NB4 (cell line): Measurements from ENCODE around the gene ARFGEF2.

ENCODE experiments used
- DNase-seq: peaks from one replicate; pipeline ENCODE4 v3.0.0; 2010; ENCODE audit warnings: low read depth
- H3K4me3 ChIP-seq: one replicate; pipeline ENCODE4 v1.5.1; 2011; ENCODE audit warnings: mild to moderate bottlenecking, low read depth, low read length, moderate library complexity
- MAX ChIP-seq: IDR thresholded peaks from 2 replicates; pipeline ENCODE4 v1.6.1; 2011; ENCODE audit warnings: low read depth, low read length
- MYC ChIP-seq: IDR thresholded peaks from 2 replicates; pipeline ENCODE4 v1.6.1; 2011; ENCODE audit warnings: low read depth, low read length
- POLR2A ChIP-seq: IDR thresholded peaks from 2 replicates; pipeline ENCODE4 v1.6.1; 2011; ENCODE audit warnings: mild to moderate bottlenecking; ENCODE audit not compliant: insufficient read length; ENCODE audit errors: extremely low read depth
- TF ChIP-seq, protein P1 (sequence below): IDR thresholded peaks from one replicate; pipeline ENCODE4 v1.5.1; 2012; ENCODE audit warnings: low read depth, low read length

Gene ARFGEF2

GRCh38 chr20:48962976-48963771, 41.7 kb downstream of the ARFGEF2 start:
- TF ChIP-seq MYC (no peak), POLR2A (no peak), MAX (no peak)
- TF ChIP-seq, protein P1, sequence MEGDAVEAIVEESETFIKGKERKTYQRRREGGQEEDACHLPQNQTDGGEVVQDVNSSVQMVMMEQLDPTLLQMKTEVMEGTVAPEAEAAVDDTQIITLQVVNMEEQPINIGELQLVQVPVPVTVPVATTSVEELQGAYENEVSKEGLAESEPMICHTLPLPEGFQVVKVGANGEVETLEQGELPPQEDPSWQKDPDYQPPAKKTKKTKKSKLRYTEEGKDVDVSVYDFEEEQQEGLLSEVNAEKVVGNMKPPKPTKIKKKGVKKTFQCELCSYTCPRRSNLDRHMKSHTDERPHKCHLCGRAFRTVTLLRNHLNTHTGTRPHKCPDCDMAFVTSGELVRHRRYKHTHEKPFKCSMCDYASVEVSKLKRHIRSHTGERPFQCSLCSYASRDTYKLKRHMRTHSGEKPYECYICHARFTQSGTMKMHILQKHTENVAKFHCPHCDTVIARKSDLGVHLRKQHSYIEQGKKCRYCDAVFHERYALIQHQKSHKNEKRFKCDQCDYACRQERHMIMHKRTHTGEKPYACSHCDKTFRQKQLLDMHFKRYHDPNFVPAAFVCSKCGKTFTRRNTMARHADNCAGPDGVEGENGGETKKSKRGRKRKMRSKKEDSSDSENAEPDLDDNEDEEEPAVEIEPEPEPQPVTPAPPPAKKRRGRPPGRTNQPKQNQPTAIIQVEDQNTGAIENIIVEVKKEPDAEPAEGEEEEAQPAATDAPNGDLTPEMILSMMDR: no peak
- DNase-seq: no peak
- H3K4me3 ChIP-seq: no peak overlapping the region

DNA sequence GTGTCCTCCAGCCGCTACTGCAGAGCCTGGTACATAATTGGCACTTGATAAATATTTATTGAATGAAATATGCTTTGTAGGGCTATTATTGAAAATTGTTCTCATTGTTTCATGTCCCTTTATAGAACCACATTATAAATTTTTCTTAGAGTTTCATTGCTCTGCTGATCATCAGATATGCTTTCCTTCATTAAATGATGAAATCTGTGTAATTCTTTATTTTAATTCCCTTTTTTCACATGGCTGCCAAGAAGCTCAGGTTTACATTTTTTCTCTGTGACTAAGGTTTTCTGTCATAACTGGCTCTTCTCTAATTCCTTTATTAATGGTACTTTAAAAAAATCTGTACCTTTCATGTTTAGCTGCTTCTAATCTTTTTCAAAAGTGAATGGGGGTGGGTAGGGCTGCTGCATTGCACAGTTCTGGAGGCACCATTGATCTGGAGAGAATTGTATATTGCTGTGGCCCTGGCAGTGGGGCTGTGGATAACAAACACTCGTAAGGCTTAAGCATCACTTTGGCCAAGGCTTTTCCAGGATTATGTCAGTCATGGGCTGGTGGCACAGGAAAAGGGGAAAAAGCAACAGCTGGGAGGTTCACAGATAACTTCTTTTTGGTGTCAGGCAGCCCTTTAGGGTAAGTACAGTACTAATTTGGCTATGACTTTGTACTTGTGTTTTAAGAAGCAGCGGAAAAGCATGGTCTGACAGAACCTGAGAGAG, 43.8 kb downstream of the ARFGEF2 start:
- DNase-seq: no peak
- H3K4me3 ChIP-seq: no peak overlapping the region
- TF ChIP-seq MYC (no peak), MAX (no peak), POLR2A (no peak)
- TF ChIP-seq, protein P1: no peak

DNA sequence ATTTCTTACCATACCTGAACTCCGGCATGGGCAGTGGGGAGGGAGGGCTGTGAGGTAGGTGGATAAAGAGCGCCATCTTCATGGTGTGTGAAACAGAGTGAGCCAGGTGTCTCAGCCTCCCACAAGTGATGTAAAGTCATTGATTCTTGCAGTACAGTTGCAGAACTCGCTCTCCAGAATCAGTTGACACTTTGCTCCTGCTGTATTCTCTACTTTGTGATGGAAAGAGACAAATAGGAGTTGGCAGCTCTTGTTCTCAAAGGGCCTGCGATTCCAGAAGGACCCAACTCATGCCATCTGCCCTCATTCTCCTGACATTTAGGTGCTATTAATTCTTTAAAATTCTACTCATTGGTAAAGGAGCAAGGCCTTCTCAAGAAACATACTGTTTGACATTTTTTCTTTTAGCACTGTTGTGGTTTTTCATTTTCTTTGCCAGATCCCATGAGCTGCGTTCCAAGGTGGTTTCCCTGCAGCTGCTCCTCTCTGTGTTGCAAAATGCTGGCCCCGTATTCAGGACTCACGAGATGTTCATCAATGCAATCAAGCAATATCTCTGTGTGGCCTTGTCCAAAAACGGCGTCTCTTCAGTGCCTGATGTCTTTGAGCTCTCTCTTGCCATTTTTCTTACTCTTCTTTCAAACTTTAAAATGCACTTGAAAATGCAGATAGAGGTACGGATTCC, 49.3 kb downstream of the ARFGEF2 start:
- DNase-seq: no peak
- no peak overlapping the region for H3K4me3 ChIP-seq
- TF ChIP-seq POLR2A (no peak), MAX (no peak), MYC (no peak)
- TF ChIP-seq, protein P1: no peak

GRCh38 chr20:48971956-48972355, 50.4 kb downstream of the ARFGEF2 start:
- TF ChIP-seq POLR2A: no peak
- TF ChIP-seq, protein P1: no peak
- no peak for TF ChIP-seq MAX
- no peak for TF ChIP-seq MYC
- no peak for DNase-seq
- no peak overlapping the region for H3K4me3 ChIP-seq

GRCh38 chr20:48972816-48973215, 51.3 kb downstream of the ARFGEF2 start:
- TF ChIP-seq, protein P1: no peak
- TF ChIP-seq MAX: no peak
- TF ChIP-seq POLR2A: no peak
- TF ChIP-seq MYC: no peak
- no peak overlapping the region for H3K4me3 ChIP-seq
- DNase-seq: no peak
